Central memory CD4-positive, alpha-beta T cell (primary cell): ENCODE results near the gene HINT1.
"Not testable (repeated sequence)": the region's sequence is repeated elsewhere in the genome, so short reads cannot be mapped to it uniquely, and the experiment has no call there.

Source experiments
- DNase-seq: peaks from one replicate; pipeline ENCODE4 v3.0.0; 2022
- total RNA-seq, 3 experiments: gene quantifications; one replicate each; lab custom pipeline; 2026; lab: John Stamatoyannopoulos, UW

The HINT1 gene
- 248 to 296 (median 285) reads per million in 3 experiments for total RNA-seq

- peak; percentile 91 for DNase-seq
Measured at GRCh38 chr5:131165119-131165727, at the start of gene HINT1. TSS of gene HINT1 (minus strand) at chr5:131165256. CDS start at chr5:131165205, 51 bp downstream.

DNA sequence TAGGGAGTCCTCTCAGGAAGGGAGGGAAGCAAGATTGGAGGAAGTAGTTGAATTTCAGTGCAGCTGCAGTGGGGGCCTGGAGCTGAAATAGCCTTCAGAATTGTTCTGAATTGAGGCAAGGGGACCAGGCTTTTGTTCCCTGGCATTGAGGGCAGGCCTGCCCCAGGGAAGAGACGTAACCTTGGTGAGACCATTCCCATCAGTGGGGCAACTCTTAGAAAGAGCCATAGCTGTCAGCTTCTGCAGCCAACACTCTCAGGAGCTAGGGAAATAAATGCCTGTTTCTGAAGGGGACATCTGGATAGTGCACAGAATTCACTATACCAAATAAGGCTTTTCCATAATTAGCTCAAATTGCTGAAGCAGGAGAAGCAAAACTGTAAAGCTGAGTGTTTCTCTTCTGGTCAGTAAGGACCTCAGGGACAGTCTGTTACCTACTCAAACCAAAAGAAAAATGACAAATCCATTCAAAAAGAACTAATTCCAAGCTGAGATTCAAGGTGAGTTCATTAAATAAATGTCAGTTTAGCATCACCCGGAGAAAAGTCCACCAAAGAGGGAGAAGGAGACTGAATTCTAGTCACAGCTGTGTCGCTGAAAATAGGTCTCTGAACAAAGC lies 49.7 kb upstream of the HINT1 start:
- DNase-seq, result no peak

GRCh38 chr5:131212471-131213021 lies 47.5 kb upstream of the HINT1 start:
- no peak for DNase-seq

DNA sequence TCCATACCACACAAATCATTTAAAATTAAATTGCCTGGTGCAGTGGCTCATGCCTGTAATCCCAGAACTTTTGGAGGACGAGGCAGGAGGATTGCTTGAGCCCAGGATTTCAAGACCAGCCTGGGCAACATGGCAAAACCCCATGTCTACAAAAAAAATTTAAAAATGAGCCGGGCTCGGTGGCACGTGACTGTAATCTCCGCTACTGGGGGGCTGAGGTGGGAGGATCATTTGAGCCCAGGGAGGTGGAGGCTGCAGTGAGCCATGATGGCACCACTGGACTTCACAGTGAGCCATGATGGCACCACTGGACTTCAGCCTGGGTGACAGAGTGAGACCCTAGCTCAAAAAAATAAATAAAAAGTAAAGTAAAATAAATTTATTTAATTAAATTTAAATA lies 46.6 kb upstream of the HINT1 start:
- DNase-seq, result no peak

DNA sequence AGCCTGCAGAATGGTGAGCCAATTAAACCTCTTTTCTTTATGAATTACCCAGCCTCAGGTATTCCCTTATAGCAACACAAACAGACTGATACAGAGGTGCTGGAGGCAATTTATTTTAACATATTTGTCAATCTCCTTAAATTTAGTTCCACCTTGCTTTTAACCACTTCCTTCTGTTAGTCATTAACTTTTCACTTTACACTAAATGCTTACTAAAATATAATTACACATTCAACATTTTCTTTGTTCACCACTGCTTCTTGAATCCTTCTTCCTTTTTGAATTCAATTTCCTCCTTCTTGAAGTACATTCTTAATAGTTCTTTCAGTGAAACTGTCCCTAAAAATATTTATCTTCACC lies 45.1 kb upstream of the HINT1 start:
- no peak for DNase-seq

DNA sequence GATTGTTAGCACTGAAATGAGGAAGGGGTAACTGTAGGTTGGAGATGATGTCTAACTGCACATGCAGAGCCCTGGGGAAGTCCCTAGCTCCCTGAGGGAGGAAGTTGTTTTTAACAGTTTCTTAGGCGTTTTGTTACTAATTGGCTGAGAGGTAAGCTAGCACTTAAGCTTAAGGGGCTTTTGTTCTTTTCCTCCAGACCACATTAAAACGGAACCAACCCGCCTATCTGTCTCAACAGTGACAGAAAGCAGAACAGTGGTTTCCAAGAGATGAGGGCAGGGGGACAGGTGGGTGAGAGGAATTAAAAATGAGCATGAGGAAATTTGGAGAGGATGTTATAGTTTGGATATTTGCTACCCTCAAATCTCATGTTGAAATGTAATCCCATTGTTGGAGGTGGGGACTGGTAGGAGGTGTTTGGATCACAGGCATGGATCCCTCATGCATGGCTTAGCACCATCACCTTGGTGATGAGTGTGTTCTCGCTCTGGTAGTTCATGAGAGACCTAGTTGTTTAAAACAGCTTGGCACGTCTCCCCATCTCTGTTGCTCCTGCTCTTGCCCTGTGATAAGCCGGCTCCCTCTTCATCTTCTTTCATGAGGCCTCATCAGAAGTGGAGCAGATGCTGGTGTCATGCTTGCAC lies 44.6 kb upstream of the HINT1 start:
- peak; percentile 81 for DNase-seq

DNA sequence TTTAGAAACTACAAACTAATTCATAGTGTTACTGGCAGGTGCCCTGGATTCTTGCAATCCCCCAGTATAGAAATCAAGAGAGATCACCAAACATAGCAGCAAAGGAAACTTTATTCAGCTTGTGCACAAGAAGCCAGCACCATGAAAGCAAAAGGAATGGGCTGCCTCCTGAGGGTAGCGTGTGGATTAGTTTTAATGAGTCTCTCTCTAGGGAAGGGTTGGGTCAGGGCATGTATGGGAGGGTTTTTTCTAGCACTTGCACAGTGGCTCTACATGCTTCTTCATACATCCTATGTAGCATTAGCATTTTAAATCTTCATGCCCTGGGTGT lies 44.1 kb upstream of the HINT1 start:
- DNase-seq, result no peak

- no peak for DNase-seq
Measured at GRCh38 chr5:131206772-131207171, 41.7 kb upstream of the HINT1 start.

DNA sequence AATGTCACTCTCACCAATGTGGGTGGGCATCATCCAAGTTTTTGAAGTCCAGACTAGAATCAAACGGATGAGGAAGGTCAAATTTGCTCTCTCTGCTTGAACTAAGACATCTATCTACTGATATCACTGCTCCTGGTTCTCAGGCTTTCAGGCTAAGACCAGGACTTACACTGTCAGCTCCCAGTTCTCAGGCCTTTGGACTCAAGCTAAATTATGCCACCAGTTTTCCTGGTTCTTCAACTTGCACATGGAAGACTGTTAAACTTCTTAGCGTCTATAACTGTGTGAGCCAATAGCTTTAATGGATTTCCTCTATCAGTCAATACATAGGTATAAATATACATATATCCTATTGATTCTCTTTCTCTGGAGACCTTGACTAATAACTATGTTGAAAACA lies 41.0 kb upstream of the HINT1 start:
- DNase-seq, result no peak

GRCh38 chr5:131204964-131205363 lies 39.9 kb upstream of the HINT1 start:
- DNase-seq, result no peak

- DNase-seq, result no peak
Measured at GRCh38 chr5:131200560-131200959, 35.5 kb upstream of the HINT1 start.

- no peak for DNase-seq
Measured at GRCh38 chr5:131198625-131199024, 33.6 kb upstream of the HINT1 start.

GRCh38 chr5:131196331-131196730 lies 31.3 kb upstream of the HINT1 start:
- no peak for DNase-seq

GRCh38 chr5:131195696-131196095 lies 30.6 kb upstream of the HINT1 start:
- no peak for DNase-seq

GRCh38 chr5:131194725-131195124 lies 29.7 kb upstream of the HINT1 start:
- no peak for DNase-seq

- DNase-seq, result not testable (repeated sequence)
Measured at GRCh38 chr5:131193897-131194296, 28.8 kb upstream of the HINT1 start.

- no peak for DNase-seq
Measured at GRCh38 chr5:131193106-131193505, 28.1 kb upstream of the HINT1 start.

DNA sequence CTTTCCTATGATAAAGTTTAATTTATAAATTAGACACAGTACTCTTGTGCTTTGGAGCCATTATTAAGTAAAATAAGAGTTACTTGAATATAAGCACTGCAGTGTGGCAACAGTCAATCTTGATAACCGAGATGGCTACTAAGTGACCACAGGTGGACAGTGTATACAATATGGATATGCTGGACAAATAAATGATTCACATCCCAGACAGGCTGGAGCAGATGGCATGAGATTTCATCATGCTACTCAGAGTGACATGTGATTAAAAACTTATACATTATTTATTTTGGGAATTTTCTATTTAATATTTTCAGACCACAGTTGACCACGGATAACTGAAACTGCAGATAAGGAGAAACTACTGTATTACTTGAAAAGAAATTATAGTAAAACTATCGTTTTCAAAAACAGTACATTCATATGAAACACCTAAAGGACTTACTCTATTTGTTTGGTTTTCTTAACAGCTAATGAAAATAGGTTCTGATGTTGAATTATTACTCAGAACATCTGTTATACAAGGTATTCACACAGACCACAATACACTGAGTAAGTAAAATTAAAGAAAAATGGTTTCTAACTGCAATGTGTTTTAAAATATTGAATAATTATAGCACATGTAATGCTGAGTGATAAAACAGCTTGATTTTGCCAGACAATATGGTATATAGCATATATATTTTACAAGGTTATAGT lies 21.7 kb upstream of the HINT1 start:
- no peak for DNase-seq

GRCh38 chr5:131185523-131186104 lies 20.6 kb upstream of the HINT1 start:
- no peak for DNase-seq

DNA sequence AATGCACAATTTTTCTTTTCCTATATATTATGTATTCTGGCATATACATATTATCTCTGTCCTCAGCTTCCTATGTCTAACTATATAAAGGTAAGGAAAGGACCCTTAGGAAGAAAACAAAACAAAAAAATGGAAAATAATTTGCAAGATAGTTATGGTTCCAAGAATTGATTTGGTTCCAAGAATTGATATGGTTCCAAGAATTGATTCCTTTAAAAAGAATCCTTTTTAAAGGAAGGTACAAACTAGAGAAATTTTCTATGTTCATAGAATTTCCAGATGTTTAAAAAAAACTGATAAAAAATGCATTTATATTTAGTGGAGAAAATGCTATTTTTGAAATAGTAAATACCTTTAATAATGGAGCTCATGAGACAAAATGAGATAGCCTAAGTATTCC lies 17.8 kb upstream of the HINT1 start:
- DNase-seq, result no peak

- no peak for DNase-seq
Measured at GRCh38 chr5:131180407-131180806, 15.4 kb upstream of the HINT1 start.

DNA sequence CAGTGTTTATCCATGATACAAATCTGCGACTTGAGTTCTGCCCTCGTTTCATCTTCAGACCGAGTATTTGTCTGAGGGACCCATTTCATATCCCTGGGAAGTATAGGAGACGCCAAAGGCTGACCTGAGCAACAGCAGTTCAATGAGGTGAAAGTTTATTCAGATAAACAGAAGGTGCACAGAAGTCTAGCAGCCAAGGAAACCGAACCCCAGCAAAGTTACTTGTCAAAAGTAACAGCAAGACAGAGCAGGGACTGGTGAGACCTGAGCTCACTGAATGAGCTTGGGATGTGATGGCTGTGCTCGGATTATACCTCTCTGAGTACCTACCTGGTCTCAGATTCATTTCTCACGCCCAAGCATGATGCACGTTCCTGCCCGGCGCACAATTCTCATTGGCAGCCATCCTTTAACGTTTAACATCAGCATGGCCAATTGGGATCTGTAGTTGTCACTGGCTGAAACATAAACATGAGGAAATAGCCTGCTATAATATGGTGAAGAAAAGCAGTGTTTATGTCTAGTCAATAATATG lies 6.3 kb upstream of the HINT1 start:
- peak; percentile 11 for DNase-seq
